NCI-H146 treated with DMSO at 0.1 percent for 48 hours (cell line): Measurements from ENCODE around the gene ETS1.

Source experiments
- DNase-seq: peaks from one replicate; lab custom pipeline; 2025; ENCODE audit not compliant: unreplicated experiment; lab: John Stamatoyannopoulos, UW

Gene ETS1

DNA sequence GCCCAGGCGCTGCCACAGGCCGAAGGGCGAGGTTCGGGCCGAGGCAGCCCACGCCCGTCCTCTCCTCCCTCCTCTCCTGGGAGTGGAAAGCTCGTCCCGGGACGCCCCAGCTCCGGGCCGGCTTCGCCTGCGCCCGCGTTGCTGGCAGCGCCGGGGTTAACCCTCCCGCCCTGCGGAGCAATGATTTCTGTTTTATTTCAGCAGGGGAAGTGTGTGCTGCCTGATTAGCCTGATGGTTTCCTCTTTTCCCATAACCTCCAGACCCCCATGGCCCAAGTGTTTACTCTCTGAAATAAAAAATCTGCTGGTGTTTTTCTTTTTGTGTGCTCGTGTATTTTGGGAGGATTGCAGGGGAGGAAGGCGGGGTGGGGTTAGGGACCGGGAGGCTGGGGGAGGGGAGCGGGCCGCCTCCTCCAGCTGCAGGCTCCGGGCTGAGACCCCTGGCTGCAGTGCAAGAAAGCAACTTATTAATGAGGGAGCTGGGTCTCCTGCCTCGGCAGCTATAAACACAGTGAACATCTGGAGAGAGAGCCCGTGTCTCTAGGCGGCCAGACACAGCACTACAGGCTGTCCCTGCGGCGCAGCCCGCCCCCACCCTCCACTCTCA is 38.6 kb downstream of the ETS1 start:
- DNase-seq = no peak

DNA sequence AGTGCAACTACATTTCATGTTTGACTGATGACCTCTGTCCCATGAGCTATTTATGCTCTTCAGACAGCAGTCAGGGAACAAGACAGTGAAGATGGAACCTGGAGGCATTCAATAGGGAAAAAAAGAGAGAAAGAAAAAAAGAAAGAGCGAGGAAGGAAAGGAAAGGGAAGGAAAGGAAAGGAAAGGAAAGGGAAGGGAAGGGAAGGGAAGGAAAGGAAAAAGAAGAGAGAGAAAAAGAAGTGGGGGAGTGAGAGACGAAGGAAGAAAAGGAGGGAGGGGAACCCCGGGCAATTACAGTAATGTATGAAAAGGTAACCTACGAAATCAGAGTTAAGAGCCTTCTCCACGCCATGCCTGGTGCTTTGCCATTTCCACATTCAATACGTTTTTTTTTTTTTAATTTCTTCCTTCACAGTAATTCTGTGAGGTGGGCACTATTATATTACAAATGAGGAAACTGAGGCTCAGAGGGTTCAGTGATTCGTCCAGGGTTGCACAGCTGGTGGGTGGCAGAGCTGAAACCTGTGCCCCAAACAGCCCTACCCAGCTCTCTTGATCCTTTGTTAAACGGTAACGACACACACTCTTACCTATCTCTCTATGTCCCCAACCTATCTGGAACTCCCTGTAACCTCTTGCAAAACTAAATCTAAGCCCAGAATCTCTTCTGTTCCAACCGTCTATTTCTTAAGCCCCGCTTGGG is 39.3 kb downstream of the ETS1 start:
- DNase-seq = no peak

GRCh38 chr11:128546916-128547315 is 40.4 kb downstream of the ETS1 start:
- no peak for DNase-seq

DNA sequence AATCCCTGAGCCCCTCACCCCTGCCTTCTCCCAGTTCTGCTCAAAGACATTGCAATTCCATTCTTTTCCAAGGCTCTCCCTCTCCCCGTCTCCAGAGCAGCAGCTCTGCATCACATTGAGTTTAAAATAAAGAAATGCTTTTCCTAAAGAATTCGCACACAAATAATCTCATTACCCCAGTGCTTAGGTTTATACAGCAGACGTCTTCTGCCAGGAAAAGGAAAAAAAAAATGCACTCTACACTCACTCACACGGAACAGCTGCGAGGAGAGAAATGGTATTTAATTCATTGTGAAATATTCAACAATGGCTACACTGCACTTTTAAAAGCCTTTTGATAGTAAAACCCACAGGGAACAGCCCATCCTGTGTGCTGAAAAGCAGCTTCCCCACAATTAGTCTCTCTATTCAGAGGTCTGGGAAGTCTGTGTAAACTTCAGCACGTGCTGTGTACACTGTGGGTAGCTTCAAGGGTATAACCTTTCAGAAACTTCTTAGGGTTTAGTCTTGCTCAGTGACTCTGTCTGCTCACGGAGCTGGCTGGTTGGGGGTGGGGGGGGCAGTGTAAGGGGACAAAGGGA is 42.8 kb downstream of the ETS1 start:
- peak; percentile 43 for DNase-seq

GRCh38 chr11:128540469-128540868 is 46.9 kb downstream of the ETS1 start:
- DNase-seq = no peak

- DNase-seq = no peak
These were observed 50.9 kb downstream of the ETS1 start for GRCh38 chr11:128536506-128536905.

GRCh38 chr11:128535468-128536457 is 51.6 kb downstream of the ETS1 start:
- DNase-seq = no peak

DNA sequence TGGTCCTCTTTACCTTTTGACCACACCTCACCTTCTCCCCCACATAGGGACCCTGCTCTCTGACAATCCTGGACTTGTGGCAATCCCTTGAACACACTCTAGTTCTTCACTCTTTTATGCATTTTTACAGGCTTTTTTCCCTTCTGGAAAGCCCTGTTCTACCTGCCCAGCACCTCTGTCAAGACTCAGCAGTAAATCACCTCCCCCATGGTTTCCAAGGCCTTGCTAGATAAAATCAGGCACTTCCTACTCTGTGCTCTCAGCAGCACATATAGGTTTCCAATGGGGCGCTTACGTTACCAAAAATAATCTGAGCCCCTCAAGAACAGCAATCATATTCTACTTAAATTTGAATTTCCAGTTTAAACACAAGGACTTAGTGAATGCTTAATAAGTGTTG is 53.9 kb downstream of the ETS1 start:
- DNase-seq = no peak

DNA sequence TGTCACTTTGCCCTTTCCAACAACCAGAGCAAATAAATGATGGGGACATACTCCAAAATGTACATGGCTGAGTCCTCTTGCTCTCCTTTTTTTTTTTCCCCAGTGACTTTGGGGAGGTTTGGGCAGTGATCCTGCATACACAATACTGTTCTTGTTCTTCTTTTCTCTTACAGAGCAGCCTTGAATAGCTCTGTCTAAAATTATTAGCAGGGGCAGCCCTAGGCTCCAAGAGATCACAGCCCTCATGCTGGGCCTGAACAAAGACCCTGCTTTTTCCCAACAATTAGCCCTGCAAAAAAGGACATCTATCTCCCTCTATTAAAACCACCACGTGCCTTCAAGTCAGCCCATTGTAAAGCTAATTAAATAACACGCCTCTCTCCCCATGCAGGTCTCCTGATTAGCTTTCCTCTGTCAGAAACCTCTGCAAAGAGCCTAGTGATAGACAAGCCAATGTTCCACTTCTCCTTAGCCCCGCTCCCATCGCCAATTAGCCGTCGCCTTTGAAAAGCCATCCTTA is 54.7 kb downstream of the ETS1 start:
- peak; percentile 97 for DNase-seq

DNA sequence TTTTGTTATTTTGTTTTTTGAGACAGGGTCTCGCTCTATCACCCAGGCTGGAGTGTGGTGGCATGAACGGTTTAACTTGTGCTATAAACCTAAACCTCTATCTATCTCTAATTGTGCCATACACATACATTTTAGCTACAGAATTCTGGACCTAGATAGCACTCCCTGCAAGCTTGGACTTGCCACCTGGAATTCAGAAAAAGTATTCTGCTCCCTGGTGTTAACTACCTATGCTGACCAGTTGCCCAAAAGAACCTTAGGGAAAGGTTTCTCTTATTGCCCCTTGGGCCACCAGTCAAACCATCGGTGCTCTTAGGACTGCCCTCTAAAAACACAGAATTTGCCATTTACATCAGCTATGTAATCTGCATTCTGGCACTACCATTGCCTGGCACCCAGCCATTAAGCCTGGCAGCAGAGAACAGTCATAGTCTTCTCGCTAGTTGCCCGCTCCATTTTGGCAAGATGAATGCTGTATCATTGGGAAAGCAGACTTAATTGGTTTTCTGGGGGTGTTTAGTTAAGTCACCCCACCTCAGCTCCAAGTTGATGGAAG is 55.3 kb downstream of the ETS1 start:
- DNase-seq = no peak

DNA sequence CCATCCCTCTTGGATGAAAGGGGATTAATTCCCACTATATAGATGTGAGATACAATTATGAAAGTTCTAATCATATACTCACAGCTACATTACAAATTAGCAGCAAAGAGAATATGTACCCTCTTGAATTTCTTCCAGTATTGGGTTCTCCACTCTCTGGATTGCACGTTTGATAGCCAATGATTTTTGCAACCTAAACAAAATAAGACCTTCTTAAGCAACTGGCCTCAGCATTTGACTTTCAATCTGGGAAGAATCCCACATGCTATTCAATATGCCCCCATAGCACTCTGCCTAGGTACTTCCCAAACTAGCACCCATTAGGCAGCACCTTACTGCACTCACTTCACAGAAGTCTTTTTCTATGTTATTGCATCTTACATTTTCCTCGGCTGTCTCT is 55.8 kb downstream of the ETS1 start:
- DNase-seq = no peak

- DNase-seq = no peak
These were observed 57.0 kb downstream of the ETS1 start for GRCh38 chr11:128530118-128531074.

- no peak for DNase-seq
These were observed 59.1 kb downstream of the ETS1 start for GRCh38 chr11:128528294-128528693.

- no peak for DNase-seq
These were observed 60.3 kb downstream of the ETS1 start for GRCh38 chr11:128527046-128527445.

DNA sequence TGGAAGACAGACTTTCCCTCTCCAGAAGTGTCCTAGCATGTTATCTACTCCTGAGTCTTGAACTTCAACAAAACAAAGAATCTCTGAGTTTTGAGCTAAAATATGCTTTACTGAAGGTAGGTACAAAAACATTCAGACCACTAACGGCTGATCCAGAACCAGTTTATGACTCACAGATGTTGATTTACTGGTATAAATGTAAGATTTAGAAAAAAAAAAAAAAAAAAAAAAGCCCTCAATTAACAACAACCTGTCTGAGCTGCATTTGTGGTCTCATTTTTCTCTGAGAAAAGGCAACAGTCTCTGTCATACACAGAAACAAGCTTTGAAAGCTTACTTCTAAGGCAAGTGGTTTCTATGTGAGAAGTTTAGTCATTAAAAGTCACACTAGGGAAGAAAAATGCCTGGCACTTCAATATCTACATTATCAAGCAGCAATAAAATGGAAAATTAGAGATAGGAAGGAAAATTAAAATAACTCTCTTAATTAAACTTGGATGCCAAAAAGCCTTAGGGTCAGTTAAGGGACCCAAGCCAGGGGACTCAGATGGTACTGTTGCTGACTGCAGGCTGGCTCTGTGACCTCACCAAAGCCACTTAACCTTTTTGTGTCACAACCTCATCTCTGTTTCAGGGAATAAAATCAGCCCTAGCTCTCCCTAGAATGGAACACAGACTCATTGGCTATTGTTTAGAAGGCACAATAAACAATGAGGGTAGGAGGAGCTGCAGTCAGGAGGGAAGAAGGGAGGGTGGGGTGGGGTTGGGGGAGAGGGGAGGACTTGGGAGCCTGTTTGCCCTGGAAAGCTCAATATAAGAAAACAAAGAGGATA is 61.7 kb downstream of the ETS1 start:
- DNase-seq = no peak

- DNase-seq = no peak
These were observed 63.2 kb downstream of the ETS1 start for GRCh38 chr11:128524172-128524571.

- no peak for DNase-seq
These were observed 63.7 kb downstream of the ETS1 start for GRCh38 chr11:128523641-128524040.

- no peak for DNase-seq
These were observed 64.3 kb downstream of the ETS1 start for GRCh38 chr11:128522943-128523518.
